Colonic mucosa (tissue), 4 donors: ENCODE data around the gene CYP2A13. TPM values are rescaled to one million over a fixed set of nuclear protein-coding genes. Genes with fewer than 3 reads are reported as not detected.
"Not testable (repeated sequence)": the region's sequence is repeated elsewhere in the genome, so short reads cannot be mapped to it uniquely, and the experiment has no call there.

Experiments used
- DNase-seq: peaks from one replicate; pipeline ENCODE4 v3.0.0-alpha.2; 2020
- H3K27ac ChIP-seq: fragments of 200-600 bp; one replicate; pipeline ENCODE4 v1.8.0; 2021
- H3K27me3 ChIP-seq: fragments of 200-600 bp; one replicate; pipeline ENCODE4 v1.8.0; 2021
- H3K36me3 ChIP-seq: fragments of 200-600 bp; one replicate; pipeline ENCODE4 v1.8.0; 2021
- H3K4me1 ChIP-seq: fragments of 200-600 bp; one replicate; pipeline ENCODE4 v1.8.0; 2021; ENCODE audit warnings: mild to moderate bottlenecking
- H3K4me3 ChIP-seq: fragments of 200-600 bp; one replicate; pipeline ENCODE4 v1.8.0; 2021
- H3K9ac ChIP-seq, 2 donors: one replicate each; pipeline ENCODE4 v1.7.0; 2013; ENCODE audit warnings: control low read depth in 2 of 2, low read depth in 2 of 2, low read length in 2 of 2
- H3K9me3 ChIP-seq: fragments of 200-600 bp; one replicate; pipeline ENCODE4 v1.8.0; 2021
- intact Hi-C: fragments of 100-400 bp; cut with DNase I; formaldehyde crosslinking; loops from one replicate; pipeline ENCODE4 v1.14.1; 2022
- total RNA-seq, 2 donors: library from RNA; stranded (reverse); fragmentation: NEBNext Ultra II Directional in 1 of 2; extraction: Animal tissue kit (Norgen Biotek cat#: 25700) in 1 of 2; gene quantifications; one replicate each; pipeline ENCODE4 v1.2.1, GENCODE V29; 2021
- TF ChIP-seq, protein P1 (sequence below): fragments of 200-600 bp; IDR thresholded peaks from one replicate; pipeline ENCODE4 v1.8.0; 2022; ENCODE audit warnings: antibody characterized with exemption, mild to moderate bottlenecking
- donor health status: healthy.
- donor health status: DM: no; HTN: no; CAD: no.
- donor health status: DM: no; HTN: no; CAD: no.

Gene CYP2A13
- total RNA-seq, 2 donors from 2014 or later: not detected

DNA sequence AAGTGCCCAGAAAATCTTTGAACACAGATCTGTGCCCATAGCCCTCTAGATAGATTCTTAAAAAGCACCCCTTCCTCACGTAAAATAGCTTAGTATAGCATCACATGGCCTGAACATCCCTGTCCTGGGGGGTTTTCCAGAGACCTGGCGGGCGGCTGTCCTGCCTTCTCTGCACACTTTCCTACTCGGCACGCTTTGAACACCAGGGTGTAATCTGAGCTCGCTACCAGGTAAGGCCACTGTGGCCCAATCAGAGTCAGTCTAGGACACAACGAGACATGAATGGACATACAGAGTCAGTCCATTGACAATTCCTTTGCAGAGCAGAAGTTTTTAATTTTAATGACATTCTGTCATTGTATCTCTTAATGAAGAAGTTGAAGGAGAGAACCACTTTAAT lies 8.1 kb downstream of the CYP2A13 start:
- no peaks in the 10 kb centered on the region for H3K36me3 ChIP-seq
- no peak overlapping the region for H3K4me3 ChIP-seq
- intact Hi-C loops: no loop called here
- TF ChIP-seq, protein P1, sequence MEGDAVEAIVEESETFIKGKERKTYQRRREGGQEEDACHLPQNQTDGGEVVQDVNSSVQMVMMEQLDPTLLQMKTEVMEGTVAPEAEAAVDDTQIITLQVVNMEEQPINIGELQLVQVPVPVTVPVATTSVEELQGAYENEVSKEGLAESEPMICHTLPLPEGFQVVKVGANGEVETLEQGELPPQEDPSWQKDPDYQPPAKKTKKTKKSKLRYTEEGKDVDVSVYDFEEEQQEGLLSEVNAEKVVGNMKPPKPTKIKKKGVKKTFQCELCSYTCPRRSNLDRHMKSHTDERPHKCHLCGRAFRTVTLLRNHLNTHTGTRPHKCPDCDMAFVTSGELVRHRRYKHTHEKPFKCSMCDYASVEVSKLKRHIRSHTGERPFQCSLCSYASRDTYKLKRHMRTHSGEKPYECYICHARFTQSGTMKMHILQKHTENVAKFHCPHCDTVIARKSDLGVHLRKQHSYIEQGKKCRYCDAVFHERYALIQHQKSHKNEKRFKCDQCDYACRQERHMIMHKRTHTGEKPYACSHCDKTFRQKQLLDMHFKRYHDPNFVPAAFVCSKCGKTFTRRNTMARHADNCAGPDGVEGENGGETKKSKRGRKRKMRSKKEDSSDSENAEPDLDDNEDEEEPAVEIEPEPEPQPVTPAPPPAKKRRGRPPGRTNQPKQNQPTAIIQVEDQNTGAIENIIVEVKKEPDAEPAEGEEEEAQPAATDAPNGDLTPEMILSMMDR: no peak
- H3K27me3 ChIP-seq: no peaks in the 10 kb centered on the region
- H3K9ac ChIP-seq: no peak overlapping the region
- H3K4me1 ChIP-seq: no peaks in the 10 kb centered on the region
- H3K9me3 ChIP-seq: no peaks in the 10 kb centered on the region
- H3K27ac ChIP-seq: no peak overlapping the region
- DNase-seq: no peak

DNA sequence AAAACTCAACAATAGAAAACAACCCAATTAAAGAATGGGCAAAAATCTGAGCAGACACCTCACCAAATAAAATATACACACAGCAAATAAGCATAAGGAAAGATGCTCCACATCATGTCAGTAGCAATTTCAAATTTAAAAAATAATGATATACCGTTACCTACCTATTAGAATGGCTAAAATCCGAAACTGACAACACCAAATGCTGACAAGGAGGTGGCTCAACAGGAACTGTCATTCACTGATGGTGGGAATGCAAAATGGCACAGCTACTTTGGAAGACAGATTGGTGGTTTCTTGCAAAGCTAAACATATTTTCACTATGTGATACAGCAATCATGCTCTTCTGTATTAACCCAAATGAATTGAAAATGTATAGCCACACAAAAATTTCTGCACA lies 9.1 kb downstream of the CYP2A13 start:
- TF ChIP-seq, protein P1: no peak
- Histone ChIP-seq H3K27me3 (no peaks in the 10 kb centered on the region), H3K9ac (no peak overlapping the region), H3K27ac (no peak overlapping the region), H3K4me1 (no peaks in the 10 kb centered on the region), H3K36me3 (no peaks in the 10 kb centered on the region), H3K4me3 (no peak overlapping the region), H3K9me3 (no peaks in the 10 kb centered on the region)
- DNase-seq: no peak
- intact Hi-C loops: no loop called here

DNA sequence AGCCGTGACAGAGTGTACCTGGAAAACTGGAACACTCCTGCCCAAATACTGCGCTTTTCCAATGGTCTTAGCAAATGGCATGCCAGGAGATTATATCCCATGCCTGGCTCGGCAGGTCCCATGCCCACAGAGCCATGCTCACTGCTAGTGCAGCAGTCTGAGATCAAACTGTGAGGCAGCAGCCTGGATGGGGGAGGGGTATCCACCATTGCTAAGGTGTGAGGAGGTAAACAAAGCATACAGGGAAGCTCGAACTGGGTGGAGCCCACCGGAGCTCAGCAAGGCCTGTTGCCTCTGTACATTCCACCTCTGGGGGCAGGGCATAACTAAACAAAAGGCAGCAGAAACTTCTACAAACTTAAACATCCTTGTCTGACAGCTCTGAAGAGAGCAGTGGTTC lies 10.5 kb downstream of the CYP2A13 start:
- Histone ChIP-seq H3K9me3 (no peaks in the 10 kb centered on the region), H3K27ac (no peak overlapping the region), H3K4me3 (no peak overlapping the region), H3K27me3 (no peaks in the 10 kb centered on the region), H3K9ac (no peak overlapping the region), H3K36me3 (no peaks in the 10 kb centered on the region), H3K4me1 (no peaks in the 10 kb centered on the region)
- TF ChIP-seq, protein P1: no peak
- no peak for DNase-seq
- intact Hi-C loops: no loop called here

DNA sequence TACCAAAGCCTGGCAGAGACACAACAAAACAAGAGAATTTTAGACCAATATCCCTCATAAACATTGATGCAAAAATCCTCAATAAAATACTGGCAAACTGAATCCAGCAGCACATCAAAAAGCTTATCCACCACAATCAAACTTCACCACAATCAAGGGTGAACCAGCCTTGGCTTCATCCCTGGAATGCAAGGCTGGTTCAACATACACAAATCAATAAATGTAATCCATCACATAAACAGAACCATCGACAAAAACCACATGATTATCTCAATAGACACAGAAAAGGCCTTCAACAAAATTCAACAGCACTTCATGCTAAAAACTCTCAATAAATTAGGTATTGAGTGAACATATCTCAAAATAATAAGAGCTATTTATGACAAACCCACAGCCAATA lies 14.0 kb downstream of the CYP2A13 start:
- H3K27ac ChIP-seq, H3K9me3 ChIP-seq, H3K9ac ChIP-seq, DNase-seq, H3K4me3 ChIP-seq, intact Hi-C loops, H3K36me3 ChIP-seq, H3K27me3 ChIP-seq, H3K4me1 ChIP-seq: not testable (repeated sequence)

DNA sequence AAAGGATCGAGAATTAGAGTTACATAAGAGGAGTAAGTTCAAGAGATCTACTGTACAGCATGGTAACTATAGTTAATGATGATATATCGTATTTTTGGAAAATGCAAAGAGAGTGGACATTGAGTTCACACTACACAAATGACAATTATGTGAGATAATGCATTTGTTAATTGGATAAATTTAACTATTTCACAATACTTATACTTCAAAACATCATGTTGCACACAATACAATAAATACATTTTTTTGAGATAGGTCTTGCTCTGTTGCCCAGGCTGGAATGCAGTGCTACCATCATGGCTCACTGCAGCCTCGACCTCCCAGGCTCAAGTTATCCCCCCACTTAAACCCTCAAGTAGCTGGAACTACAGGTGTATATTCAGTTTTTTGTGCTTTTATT lies 17.9 kb downstream of the CYP2A13 start:
- Histone ChIP-seq H3K4me1 (no peaks in the 10 kb centered on the region), H3K9me3 (no peaks in the 10 kb centered on the region), H3K27ac (no peak overlapping the region), H3K36me3 (no peaks in the 10 kb centered on the region), H3K4me3 (no peak overlapping the region), H3K27me3 (no peaks in the 10 kb centered on the region), H3K9ac (no peak overlapping the region)
- TF ChIP-seq, protein P1: no peak
- intact Hi-C loops: no loop called here
- no peak for DNase-seq

DNA sequence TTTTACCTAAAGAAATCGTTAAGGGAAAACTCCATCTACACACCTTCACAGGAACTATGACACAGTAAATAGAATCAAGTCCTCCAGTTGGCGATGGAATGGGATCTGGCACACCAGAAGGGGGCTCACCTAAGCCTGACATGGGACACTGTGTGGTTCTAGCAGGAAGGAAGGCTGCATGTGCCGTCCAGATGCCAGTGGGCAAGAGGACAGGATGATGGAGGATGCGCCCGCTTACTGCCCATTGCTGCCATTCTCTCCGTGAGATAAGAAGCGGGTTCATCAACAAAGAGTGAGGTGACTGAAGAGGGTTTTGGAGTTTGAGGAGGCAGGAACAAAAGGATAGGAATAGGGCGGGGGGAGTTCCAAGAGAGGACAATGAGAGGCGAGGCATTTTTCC lies 23.0 kb downstream of the CYP2A13 start:
- no peak overlapping the region for H3K4me3 ChIP-seq

More for the DNA sequence above, 23.0 kb downstream of the CYP2A13 start:
- H3K27ac ChIP-seq: no peak overlapping the region
- no peak overlapping the region for H3K9ac ChIP-seq
- no peaks in the 10 kb centered on the region for H3K36me3 ChIP-seq
- no peaks in the 10 kb centered on the region for H3K9me3 ChIP-seq
- TF ChIP-seq, protein P1: no peak
- DNase-seq: no peak
- intact Hi-C loops: no loop called here
- H3K27me3 ChIP-seq: no peaks in the 10 kb centered on the region
- no peaks in the 10 kb centered on the region for H3K4me1 ChIP-seq
